H4 (cell line): ENCODE measurements around the gene PITPNB. TPM values are rescaled to one million over a fixed set of nuclear protein-coding genes. Genes with fewer than 3 reads are reported as not detected.

Source experiments
- DNase-seq: peaks from one replicate; pipeline ENCODE4 v3.0.0-alpha.2; 2015; ENCODE audit warnings: low spot score
- total RNA-seq: library from RNA; depleted of rRNA; stranded (reverse); fragments of >200 nt; shearing (Covaris generic); gene quantifications from 2 replicates; pipeline ENCODE4 v1.2.3, GENCODE V29; 2014

The PITPNB gene
- total RNA-seq, 1 experiment from 2014 or later = 14.2 TPM

GRCh38 chr22:27834364-27835185, 84.5 kb downstream of the PITPNB start:
- no peak for DNase-seq

- no peak for DNase-seq
Measured at GRCh38 chr22:27833803-27834202, 85.3 kb downstream of the PITPNB start.

- no peak for DNase-seq
Measured at GRCh38 chr22:27832606-27833005, 86.5 kb downstream of the PITPNB start.

GRCh38 chr22:27829620-27830019, 89.4 kb downstream of the PITPNB start:
- DNase-seq = no peak

GRCh38 chr22:27827604-27828587, 91.2 kb downstream of the PITPNB start:
- no peak for DNase-seq

GRCh38 chr22:27825174-27825573, 93.9 kb downstream of the PITPNB start:
- no peak for DNase-seq

GRCh38 chr22:27823221-27823620, 95.8 kb downstream of the PITPNB start:
- DNase-seq = no peak

GRCh38 chr22:27820896-27821866, 97.9 kb downstream of the PITPNB start:
- DNase-seq = no peak

- no peak for DNase-seq
Measured at GRCh38 chr22:27816552-27816951, 102.5 kb downstream of the PITPNB start.

- DNase-seq = no peak
Measured at GRCh38 chr22:27815826-27816530, 103.1 kb downstream of the PITPNB start.

GRCh38 chr22:27814993-27815392, 104.1 kb downstream of the PITPNB start:
- DNase-seq = no peak

- no peak for DNase-seq
Measured at GRCh38 chr22:27811778-27812177, 107.3 kb downstream of the PITPNB start.

- DNase-seq = peak; percentile 13
Measured at GRCh38 chr22:27810609-27811151, 108.4 kb downstream of the PITPNB start.

- DNase-seq = no peak
Measured at GRCh38 chr22:27809700-27810608, 109.1 kb downstream of the PITPNB start.

- no peak for DNase-seq
Measured at GRCh38 chr22:27809226-27809603, 109.8 kb downstream of the PITPNB start.

GRCh38 chr22:27808451-27809225, 110.4 kb downstream of the PITPNB start:
- DNase-seq = no peak

GRCh38 chr22:27805841-27806240, 113.2 kb downstream of the PITPNB start:
- DNase-seq = no peak

- DNase-seq = peak; percentile 47
Measured at GRCh38 chr22:27804470-27805297, 114.4 kb downstream of the PITPNB start.
